ENCODE data around the gene CDIP1.

Gene CDIP1

DNA sequence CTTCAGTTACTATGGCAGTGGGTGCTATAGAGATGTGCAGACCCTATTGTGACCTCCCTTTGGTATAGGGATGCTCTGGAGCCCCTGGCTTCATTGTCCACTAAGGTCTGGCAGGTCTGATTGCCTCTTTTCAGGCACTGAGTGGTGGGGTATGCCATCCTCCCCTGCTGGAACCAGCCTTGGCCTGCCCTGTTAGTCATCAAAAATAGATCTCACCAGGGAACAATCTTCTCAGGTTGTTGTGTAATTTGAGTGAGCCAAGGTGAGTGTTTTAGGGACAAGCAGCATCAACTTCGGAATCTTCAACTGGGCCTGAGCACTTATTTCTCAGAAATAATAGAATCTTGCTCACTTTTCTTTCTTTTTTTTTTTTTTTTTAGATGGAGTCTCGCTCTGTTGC lies 42.8 kb downstream of the CDIP1 start:
- H3K4me3 ChIP-seq (ENCODE audit: low read depth, low read length): no peak overlapping the region
- DNase-seq (ENCODE audit: low read depth): no peak
- TF ChIP-seq CTCF (IDR thresholded peaks at IDR 0.05; ENCODE audit: low read depth, low read length, missing control alignments): no peak

GRCh38 chr16:4494746-4495490 lies 43.7 kb downstream of the CDIP1 start:
- no peak overlapping the region for H3K4me3 ChIP-seq (ENCODE audit: low read depth, low read length)
- no peak for DNase-seq (ENCODE audit: low read depth)

GRCh38 chr16:4491898-4492297 lies 46.7 kb downstream of the CDIP1 start:
- TF ChIP-seq CTCF (IDR thresholded peaks at IDR 0.05; ENCODE audit: low read depth, low read length, missing control alignments): no peak
- H3K4me3 ChIP-seq (ENCODE audit: low read depth, low read length): no peak overlapping the region
- DNase-seq (ENCODE audit: low read depth): no peak

More at GRCh38 chr16:4494746-4495490, 43.7 kb downstream of the CDIP1 start:
- no peak for TF ChIP-seq CTCF (IDR thresholded peaks at IDR 0.05; ENCODE audit: low read depth, low read length, missing control alignments)

GRCh38 chr16:4489030-4489429 lies 49.5 kb downstream of the CDIP1 start:
- DNase-seq (ENCODE audit: low read depth): no peak
- no peak for TF ChIP-seq CTCF (IDR thresholded peaks at IDR 0.05; ENCODE audit: low read depth, low read length, missing control alignments)
- no peak overlapping the region for H3K4me3 ChIP-seq (ENCODE audit: low read depth, low read length)

- no peak for DNase-seq (ENCODE audit: low read depth)
- TF ChIP-seq CTCF (IDR thresholded peaks at IDR 0.05; ENCODE audit: low read depth, low read length, missing control alignments): no peak
- H3K4me3 ChIP-seq (ENCODE audit: low read depth, low read length): no peak overlapping the region
Measured at GRCh38 chr16:4488499-4488967, 50.0 kb downstream of the CDIP1 start.

DNA sequence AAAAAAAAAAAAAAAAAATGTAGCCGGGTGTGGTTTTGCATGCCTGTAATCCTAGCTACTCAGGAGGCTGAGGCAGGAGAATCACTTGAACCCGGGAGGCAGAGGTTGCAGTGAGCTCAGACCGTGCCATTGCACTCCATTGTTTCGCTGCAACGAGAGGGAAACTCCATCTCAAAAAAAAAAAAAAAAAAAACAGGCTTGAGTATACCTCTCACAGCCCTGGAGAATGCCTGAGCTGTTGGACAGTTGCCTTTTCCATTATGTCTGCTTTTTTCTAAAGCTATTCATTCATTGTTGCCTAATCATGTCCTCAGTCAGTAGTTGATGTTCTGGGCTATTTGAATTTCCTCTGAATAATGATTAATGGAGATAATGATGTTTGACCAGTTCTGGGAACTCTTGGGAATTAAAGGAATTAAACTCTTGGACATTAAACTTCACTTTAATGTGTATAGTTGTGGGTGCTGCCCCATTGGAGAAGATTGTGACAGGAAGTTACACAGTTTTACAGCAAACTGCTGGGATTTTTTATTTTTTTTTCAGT lies 50.5 kb downstream of the CDIP1 start:
- no peak for DNase-seq (ENCODE audit: low read depth)
- TF ChIP-seq CTCF (IDR thresholded peaks at IDR 0.05; ENCODE audit: low read depth, low read length, missing control alignments): no peak
- no peak overlapping the region for H3K4me3 ChIP-seq (ENCODE audit: low read depth, low read length)
